GM18909 (cell line): ENCODE data around the gene PARD6A.

Experiments
- ATAC-seq: cut with Tn5 transposase; IDR thresholded peaks from one replicate; pipeline ENCODE4 v1.9.1; 2021; ENCODE audit warnings: mild to moderate bottlenecking; ENCODE audit not compliant: unreplicated experiment, poor library complexity

The PARD6A gene

DNA sequence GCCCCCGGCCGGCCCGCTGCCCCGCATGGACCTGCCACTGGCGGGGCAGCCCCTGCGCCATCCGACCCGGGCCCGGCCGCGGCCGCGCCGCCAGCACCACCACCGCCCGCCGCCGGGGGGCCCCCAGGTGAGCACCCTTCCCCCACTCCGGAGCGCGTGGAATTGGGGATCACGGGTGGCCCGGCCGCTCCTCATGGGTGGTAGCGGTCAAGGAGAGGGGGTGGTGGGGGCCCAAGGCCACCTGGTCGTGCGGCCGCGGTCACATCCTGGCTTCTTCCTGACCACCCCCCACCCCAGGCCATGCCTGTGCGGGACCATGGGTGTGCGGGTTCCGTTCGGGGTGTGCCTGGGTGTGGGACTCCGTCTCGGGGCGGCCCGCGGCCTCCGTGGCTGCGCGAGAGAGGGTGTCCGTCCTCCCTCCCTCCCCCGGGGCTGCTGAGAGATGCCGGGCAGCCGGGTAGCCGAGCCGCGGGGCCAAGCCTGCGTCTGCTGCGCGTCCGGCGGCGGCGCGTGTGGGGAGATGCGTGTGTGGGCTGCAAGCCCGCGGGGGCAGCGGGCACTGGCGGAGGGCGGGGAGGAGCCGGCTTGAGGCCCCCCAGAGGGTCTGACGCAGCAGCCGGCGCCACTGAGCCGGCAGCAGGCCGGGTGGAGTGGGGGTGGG, 7.5 kb upstream of the PARD6A start:
- ATAC-seq = no peak

DNA sequence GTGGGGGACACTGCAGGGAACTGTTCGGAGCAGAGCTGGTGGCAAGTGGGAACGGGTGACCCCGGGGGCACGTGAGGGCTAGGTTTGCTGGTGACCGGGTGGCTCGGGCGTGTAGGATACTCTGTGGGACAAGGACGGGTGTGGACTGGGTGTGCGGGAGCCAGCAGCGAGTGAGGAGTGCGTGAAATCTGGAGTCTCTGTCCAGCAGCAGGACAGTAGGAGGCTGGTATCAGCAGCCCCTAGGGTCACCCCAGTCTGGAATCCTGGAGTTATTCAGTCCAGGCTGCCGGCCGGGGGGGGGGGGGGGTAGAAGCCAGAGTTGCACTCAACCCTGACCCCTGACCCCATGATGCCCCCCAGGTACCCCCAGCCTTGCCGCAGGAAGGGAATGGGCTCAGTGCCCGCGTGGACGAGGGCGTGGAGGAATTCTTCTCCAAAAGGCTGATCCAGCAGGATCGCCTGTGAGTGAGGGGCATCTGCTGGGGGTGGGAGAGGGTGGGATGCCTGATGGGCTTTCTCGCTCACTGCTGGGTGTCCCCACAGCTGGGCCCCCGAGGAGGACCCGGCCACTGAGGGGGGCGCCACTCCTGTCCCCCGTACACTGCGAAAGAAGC, 6.9 kb upstream of the PARD6A start:
- no peak for ATAC-seq

DNA sequence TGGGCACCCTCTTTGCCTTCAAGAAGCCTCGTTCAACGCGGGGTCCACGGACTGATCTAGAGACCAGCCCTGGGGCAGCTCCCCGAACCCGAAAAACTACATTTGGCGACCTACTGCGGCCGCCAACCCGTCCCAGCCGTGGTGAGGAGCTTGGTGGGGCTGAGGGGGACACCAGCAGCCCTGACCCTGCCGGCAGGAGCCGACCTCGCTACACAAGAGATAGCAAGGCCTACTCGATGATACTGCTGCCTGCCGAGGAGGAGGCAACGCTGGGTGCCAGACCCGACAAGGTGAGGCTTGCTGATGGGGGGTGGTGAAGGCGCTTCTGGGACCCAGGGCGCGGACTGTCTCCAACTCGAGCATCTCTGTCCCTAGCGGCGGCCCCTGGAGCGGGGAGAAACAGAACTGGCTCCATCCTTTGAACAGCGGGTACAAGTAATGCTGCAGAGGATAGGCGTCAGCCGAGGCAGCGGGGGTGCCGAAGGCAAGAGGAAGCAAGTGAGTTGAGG, 6.3 kb upstream of the PARD6A start:
- ATAC-seq = no peak

DNA sequence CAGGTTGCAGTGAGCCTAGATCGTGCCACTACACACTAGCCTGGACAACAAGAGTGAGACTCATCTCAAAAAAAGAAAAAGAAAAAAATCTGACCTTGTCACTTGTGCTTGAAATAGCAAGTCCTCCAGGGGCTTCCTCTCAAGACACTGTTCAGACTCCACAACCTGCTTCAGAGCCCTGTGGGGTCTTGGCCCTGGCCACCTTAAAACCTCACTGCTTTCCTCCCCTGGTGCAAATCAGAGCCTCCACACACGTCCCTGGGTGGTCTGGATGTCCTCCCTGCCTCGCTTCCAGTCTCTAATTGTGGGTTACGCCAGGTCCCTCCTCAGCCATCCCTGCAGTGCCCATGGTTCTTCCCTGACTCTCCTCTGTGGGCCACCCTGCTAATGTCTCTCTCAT, 5.4 kb upstream of the PARD6A start:
- no peak for ATAC-seq

DNA sequence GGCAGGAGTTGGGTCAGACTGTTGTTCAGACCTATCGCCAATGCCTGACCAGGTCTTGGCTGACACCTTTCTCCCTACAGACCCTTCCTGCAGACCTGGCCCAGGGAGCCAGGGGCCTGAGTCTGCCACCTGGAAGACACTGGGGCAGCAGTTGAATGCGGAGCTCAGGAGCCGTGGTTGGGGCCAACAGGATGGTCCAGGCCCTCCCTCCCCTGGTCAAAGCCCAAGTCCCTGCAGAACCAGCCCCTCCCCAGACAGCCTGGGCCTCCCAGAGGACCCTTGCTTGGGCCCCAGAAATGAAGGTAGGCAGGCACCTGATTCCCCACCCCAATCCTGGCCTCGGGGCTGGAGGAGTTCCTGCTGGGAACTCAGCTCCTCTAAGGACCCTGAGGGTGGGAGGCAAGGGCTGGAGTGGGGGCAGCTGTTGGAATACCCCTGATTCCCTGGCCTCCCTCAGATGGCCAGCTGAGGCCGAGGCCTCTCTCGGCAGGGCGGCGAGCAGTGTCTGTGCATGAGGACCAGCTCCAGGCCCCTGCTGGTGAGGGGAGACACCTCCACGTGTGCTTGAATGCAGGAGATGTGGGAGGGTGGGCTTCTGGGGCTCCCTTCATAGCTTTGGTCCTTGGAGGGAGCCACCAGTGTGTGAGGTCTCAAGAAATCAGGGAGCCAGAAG, 4.3 kb upstream of the PARD6A start:
- ATAC-seq = no peak

DNA sequence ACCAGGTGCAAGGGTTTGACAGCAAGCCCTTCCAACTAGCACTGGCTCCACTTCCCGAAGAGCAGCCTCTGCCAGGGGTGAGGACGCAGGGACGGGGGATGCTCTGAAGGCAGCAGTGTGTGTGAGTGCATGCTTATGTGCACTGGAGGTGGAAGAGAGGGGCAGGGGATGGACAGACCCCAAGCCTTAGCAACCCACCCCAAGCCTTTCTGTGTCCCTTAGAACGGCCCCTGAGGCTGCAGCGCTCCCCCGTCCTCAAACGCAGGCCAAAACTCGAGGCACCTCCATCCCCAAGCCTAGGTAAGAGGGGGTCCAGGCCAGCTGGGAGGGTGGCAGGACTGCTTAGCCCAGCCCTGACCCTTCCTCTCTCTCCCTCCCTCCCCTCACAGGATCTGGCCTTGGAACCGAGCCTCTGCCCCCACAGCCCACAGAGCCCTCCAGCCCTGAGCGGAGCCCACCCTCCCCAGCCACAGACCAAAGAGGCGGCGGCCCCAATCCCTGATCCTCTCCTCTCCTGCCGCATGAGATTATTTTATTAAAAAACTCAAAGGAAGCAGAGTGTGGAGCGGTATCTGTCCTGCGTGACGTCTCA, 3.6 kb upstream of the PARD6A start:
- no peak for ATAC-seq

DNA sequence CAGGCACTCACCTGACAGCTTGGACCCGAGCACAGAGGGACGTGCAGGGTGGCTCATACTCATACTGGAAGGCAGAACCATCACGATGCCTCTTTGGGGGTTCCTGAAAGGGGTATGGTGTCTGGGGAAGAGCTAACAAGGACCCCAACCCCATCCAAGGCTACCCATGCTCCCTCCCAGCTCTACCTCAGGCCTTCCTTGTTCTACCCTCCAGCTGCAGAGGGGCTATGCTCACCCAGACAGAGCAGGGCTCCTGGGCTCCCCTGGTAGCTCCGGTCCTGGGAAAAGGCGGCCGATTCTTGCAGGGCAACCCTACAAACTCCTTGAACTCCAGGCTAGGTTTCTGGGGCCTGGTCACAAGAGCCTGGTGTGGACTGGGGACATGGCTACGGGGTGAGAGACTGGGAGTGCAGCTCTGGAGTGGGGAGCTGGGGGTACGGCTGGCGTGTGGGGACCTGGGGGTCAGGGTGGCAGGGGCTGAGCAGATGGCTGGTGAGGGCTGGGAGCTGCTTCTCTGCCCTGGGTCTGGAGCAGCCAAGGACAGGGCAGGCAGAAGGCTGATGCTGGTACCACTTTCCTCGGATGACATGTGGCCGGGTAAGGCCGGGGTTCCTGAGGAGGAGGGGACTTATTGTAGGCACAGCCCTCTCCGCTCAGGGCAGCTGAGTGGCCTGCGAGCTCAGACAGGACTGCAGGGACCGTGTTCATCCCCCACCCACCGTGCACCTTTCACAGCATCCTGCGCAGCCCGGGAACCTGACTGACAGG, 2.8 kb upstream of the PARD6A start:
- no peak for ATAC-seq

DNA sequence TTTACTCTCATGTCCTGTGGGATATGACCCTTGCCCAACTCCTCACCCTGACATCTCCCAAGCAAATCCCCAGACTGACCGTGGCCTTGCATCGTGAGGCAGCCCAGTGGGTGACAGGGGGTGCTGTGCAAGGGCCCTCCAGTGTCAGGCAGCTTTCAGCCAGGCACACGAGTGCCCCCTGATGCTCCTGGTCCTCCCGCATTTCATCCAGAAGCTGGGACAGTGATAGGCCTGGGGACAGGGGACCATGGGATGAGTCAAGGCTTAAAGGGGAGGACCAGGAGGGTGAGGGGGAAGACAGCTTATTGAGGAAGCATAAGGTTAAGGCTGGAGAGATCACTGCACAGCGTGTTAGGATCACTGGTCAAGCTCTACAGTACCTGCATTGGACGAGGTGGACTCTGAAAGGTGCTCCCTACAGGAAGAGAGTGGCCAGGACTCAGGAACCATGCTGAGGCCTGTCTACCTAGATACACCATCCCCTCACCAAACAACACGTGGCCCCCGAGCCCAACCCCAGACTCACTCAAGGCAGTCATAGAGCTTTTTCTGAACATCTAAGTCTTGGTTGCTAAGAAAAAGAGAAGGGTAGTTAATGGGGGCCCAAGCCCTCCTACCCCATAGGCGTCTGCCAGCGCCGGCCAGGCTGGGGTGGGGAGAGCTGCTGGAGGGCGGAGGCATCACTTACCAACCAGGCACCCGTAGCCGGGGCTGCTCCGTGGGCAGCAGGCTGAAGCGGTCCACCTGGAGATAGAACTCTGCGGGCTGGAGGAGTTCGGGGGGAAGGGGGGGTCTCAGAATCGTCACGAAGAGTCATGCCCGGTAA, 1.7 kb upstream of the PARD6A start:
- ATAC-seq = no peak

DNA sequence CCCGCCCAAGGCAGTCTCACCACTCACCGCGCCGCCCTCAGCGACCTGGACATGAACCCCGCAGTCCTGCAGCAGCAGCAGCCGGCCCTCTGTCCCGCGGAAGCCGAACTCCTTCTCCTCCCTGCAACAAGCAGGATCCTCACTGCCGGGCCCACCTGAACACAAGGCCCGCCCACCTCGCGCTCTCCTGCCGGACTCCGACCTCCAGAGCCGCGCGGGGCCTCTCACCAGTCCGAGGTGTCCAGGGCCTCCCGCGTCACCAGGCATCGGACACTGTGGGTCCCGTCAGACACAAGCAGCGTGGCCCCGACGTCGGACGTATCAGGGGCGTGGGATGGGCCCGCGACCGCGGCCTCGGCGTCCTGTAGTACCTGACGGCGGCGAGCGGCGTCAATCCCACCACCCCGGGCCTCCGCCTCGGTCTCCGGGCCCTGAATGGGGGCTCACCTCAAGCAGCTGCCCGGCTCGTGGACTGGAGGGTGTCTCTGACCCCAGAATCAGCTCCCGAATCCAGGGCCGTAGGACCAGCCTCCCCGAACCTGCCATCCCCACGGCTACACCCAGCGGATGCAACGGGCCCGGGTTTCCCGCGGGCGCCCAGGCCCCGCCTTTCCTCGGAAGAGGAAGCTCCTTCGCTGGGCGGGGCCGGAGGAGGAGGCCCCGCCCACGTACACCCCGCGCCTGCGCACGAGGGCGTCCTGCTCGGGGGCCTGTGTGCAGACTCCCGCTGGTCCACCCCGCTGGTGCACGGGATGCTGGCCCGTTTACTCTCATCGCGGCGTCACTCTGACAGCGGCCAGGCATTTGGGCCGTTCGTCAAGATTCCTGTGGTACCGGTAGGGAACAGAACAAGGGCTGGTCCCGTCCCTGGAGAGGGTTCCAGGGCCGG, 841 bp upstream of the PARD6A start, which contains the start of gene ACD:
Gene ACD (minus strand): TSS at position 586 of the 889 bp plus-strand sequence. CDS start 40 bp downstream, at position 546.
- ATAC-seq = peak; percentile 53

DNA sequence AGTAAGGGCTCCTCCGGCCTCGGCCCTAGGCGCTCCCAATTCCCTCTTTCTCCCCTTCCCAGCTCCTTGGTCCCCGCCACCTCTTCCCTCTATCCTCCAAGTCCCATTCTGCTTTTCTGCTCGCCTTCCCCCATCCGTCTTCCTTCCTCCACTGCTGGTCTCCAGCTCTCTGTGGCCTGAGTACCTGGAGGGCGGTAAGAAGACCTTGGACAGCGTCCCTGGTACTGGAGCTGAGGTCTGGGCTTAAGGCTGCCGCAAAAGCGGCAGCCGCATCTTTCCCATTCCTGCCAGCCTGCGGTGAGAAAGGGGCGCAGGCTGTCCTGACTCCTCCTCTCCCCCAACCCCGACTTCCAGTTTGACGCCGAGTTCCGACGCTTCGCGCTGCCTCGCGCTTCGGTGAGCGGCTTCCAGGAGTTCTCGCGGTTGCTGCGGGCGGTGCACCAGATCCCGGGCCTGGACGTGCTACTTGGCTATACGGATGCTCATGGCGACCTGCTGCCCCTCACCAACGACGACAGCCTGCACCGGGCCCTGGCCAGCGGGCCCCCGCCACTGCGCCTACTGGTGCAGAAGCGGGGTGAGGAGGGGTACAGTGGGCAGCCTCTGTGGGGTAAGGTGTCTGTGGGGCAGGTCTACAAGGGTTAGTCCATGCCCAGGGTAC, 471 bp downstream of the PARD6A start:
- ATAC-seq = no peak

DNA sequence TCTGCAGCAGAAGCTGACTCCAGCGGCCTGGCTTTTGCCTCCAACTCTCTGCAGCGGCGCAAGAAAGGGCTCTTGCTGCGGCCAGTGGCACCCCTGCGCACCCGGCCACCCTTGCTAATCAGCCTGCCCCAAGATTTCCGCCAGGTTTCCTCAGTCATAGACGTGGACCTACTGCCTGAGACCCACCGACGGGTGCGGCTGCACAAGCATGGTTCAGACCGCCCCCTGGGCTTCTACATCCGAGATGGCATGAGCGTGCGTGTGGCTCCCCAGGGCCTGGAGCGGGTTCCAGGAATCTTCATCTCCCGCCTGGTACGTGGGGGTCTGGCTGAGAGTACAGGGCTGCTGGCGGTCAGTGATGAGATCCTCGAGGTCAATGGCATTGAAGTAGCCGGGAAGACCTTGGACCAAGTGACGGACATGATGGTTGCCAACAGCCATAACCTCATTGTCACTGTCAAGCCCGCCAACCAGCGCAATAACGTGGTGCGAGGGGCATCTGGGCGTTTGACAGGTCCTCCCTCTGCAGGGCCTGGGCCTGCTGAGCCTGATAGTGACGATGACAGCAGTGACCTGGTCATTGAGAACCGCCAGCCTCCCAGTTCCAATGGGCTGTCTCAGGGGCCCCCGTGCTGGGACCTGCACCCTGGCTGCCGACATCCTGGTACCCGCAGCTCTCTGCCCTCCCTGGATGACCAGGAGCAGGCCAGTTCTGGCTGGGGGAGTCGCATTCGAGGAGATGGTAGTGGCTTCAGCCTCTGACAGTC, 1.3 kb downstream of the PARD6A start:
- no peak for ATAC-seq

DNA sequence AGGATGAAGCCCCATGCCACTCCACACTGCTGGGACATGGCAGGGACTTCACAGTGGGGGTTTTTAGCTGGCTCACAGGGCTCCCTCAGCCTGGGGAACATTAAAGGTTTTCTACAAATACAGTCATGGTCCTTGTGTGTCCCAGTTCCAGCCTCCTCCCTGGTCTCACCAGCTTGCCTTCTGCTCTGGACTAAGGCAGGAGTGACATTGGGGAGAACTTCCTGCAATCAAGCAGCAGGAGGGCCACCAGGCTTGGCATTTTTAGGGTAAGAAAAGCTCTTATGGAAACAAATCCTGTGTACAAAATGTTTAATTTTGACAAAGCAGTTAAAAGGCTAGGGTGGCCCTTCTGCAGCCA, 1.9 kb downstream of the PARD6A start:
- no peak for ATAC-seq

DNA sequence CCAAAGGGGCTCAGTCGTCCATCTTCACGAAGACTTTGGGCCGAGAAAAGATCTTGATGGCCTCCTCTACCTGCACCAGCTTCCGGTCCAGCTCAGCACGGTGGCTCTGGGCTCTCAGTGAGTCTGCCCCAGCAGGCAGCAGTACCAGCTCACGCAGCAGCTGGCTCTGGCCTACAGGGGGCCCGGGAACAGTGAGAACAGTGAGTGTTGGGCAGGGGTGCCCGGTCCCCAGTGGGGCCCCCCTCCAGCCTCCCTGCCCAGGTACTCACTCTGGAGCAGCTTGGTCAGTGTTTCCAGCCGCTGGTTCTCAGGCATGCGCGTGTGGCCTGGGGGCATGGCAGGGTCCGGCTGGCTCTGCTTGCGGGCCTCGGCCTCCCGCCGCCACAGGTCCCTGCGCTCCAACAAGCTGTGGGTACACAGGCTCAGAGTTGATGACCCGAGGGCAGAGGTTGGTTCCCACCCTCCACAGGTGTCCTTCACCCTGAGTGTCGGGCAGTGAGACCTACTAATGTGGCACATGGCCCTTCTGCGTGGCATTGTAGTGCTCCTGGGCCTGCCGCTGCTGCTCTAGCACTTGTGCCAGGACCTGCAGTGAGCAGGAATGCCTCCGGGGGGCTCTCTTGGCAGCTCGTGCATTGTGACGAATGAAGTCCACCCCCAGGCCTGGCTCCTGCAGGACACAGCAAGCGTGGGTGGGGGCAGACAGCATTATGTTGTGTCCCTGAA, 2.6 kb downstream of the PARD6A start:
- no peak for ATAC-seq

DNA sequence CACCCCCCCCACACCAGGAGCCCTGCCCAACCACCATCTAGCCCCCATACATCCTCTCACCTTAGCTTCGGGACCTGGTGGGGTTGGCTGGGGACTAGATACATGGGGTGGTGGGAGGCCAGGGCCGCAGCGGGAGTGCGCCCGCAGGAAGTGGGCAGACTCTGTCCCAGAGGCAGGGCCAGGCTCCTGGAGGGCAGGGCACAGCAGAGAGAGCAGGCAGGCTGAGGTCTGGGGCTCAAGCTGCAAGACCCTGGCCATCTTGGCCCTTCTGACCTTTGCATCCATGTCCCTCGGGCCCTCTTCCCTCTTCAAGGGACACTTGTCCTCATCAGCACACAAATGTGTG, 3.1 kb downstream of the PARD6A start:
- no peak for ATAC-seq

DNA sequence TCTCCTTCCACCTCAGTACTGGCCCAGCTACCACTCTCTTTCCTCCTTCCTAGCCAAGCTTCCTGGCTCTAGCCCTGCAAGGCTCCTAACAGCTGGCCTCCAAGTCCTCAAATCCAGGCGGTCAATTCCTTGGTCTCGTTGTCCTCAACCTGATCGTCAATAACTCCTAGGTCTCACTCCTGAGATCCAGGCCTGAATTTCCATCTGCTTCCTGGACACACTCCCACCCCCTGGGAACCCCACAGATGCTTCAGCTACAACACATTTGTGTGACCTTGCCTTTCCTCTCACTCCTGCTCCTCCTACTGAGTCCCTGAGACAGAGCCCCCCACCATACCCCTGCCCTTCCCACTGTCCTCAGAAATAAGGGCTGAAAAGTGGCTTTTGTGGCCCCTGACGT, 3.5 kb downstream of the PARD6A start:
- ATAC-seq = no peak

DNA sequence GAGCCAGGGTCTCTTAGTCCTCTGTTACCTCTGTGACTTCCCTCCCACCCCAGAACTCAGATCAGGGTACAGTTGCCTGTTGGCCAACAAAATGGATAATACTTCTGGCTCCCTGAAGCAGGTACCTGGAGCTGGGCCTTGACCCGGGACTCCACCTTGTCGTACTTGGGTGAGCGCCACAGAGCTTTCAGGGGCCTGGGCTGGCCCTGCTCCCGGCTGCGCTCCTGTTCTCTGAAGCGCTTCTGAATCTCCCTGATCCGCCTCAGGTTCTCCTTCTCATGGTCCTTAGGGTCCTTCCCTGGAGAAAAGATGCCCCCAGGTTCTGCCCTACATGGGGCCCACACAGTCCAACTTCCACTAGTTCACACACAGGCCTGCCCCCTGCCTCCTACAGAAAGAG, 4.1 kb downstream of the PARD6A start:
- no peak for ATAC-seq

DNA sequence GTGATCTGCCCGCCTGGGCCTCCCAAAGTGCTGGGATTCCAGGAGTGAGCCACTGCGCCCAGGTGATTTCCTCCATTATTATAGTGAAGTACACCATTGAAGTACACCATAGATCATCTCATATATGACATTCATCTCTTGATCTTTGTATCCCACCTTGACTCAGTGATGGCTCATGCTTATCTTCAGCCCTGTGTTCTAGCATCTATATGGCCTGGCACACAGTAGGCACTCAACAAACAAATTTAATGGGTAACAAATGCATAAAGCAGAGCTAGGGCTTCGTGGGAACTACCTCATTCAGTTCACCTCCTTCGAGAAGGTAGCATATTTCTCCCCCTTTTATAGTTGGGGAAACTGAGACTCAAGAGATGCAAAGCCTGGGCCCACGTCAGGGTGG, 4.8 kb downstream of the PARD6A start:
- no peak for ATAC-seq
